GM21723 (cell line): ENCODE results near the gene COL13A1.

ENCODE experiments used
- ATAC-seq: cut with Tn5 transposase; IDR thresholded peaks from one replicate; pipeline ENCODE4 v1.9.1; 2021; ENCODE audit warnings: mild to moderate bottlenecking, moderate library complexity; ENCODE audit not compliant: unreplicated experiment

Gene COL13A1

GRCh38 chr10:69960988-69961880, 159.5 kb downstream of the COL13A1 start:
- no peak for ATAC-seq

- ATAC-seq: no peak
These were observed 160.4 kb downstream of the COL13A1 start for GRCh38 chr10:69961881-69962745.

DNA sequence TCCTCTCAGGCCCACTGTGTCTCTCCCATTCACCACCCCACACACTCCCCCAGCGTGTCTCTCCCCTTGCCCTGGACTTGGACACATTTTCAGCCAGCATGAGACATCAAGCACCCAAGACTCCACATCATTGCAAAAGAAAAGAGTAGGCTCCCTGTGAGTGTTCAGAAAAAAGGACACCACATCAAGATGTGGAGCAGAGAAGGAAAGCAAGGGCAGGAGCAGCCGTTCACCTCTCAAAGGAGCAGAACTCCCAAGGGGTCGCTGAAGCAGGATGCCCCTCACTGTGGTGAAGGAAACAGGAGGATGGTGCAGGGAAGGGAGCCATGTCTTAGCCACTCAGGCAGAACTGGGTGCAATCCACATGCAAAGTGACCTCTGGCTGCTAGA, 161.0 kb downstream of the COL13A1 start:
- ATAC-seq: no peak

DNA sequence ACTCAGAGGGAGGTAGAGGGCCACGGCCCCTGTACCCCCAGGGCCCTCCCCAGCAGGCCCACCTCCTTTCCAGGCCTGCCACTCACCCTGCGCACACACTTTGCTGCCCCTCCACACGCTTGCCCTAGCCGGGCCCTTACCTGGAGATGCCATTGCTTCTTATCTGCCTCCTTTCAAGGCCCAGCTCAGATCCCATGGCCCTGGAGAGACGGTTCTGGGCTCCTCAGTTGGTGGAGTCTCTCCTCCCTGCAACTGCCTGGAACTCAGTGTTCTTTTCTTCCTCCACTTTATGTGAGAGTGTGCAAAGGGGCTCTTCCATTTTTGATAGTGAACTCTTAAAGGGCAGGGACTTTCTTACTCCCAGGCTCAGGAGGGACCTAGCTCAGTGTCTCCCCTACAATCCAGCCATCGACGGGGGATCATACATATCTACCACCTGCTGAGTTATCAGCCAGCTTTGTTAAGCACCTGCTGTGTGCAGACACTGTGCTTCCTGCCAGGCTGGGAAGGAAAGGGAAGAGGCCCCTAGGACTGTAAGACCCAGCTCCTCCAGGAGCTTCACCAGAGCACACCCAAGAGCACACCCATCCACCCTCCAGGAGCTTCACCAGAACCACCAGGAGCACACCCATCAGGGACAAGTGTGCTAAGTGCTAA, 161.6 kb downstream of the COL13A1 start:
- ATAC-seq: no peak

DNA sequence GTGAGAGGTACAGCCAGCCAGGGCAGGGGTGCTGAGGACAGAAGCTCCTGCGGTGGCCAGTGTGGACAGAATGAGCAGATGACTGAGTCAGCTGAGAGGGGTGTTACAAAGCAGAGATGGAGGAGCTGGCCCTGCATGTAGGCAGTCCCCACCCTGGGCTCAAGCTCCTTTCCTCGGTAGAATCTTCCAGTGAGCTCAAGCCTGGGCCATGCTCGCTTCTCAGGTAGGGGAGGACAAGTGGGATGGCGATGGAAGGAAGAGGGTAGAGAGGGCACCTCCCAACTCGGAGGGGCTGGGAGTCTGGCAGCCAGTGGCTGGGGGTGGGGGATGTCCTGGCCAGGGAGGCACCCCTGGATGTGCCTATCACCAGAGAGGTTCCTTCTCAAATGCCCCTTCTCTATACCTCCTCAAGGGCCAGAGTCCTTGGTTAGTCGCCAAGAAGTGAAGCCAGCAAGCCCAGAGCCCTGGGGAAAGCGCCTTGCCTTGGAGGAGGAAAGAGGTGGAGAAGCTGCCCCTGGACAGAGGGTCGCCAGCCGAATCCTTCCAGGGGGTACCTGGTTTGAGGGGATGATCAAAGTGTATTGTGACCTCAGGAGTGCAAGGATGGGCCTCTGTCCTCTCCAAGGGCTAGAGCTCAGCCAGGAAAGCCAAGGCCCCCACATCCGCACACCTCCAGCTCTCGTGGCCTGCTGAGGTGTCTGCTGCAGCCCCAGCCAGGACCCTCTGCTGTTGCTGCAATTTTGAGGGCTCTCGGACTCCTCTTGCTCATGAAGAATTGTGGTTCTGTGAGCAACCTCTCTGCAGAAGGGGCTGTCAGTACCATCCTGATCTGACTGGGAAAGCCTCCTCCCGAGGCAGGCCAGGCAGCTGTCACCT, 162.4 kb downstream of the COL13A1 start:
- no peak for ATAC-seq

DNA sequence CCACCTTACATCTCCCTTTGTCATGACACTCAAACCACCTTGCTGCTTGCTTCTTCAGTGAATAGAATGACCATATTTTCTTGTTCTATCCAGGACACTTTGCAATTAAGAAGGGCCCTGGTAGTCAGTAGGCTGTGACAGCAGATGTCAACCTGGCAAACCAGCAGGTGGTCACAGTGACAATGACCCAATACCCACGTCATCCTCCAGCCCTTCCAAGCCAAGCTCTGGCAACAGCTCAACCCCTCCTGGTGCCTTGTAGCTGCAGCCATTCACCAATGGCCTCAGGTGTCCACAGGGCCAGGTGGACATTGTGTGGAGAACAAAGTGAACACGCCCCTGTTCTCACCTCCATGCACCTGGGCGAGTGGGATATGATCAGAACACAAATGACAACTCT, 163.4 kb downstream of the COL13A1 start:
- no peak for ATAC-seq

DNA sequence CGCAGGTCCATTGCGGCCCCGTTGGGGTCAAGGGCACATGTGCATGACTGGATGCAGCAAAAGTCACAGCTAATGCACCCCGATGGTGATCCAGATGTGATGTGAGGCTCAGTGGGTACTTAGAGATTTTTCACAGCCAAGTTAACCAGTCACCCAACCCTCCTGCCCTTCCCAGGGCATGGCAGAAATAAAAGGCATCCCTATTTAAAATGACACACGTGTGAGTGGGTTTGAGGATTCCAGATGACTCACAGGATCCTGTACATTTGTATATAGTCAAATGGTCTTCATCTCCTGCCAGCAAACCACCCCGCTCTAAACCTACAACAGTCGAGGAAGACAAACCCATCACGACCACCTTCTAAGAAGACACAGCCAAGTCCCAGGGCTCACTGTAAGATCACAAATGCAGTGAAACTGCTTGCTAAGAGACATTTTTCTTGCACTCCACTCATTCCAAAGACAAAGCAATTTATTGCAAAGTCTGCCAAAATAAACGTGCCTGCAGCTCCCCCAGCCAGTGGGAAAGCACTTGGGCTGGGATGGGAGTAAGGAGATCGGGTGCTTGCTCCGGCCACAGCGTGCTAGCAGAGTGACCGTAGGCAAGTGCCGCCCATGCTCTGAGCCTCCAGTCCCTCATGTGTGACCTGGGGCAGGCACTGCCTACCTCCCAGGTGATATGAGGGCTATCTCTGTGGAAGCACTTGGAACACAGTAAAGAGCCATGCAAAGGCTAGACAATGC, 164.4 kb downstream of the COL13A1 start:
- ATAC-seq: no peak

DNA sequence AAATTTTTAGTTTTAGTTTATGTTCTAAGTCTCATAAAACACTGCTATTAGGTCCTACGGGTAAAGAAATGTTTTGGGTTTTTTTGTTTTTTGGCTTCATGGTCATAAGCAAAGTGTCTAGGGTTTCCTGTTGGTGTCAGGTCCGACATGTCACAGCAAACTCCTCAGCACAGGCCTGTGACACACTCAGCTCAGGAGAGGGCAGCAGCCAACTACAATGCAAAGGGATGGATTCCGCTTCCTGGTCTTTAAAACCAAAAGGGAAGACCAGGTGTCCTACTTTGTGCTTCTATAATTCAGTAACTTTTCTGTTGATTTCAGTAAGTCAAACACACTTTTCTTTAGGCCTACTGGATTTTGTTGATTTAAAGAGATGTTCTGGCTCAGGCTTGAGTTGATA, 167.1 kb downstream of the COL13A1 start:
- no peak for ATAC-seq

GRCh38 chr10:69969977-69970376, 168.3 kb downstream of the COL13A1 start:
- no peak for ATAC-seq

GRCh38 chr10:69972981-69973397, 171.3 kb downstream of the COL13A1 start:
- no peak for ATAC-seq

- no peak for ATAC-seq
These were observed 172.0 kb downstream of the COL13A1 start for GRCh38 chr10:69973678-69974077.

GRCh38 chr10:69974551-69975155, 172.9 kb downstream of the COL13A1 start:
- no peak for ATAC-seq

DNA sequence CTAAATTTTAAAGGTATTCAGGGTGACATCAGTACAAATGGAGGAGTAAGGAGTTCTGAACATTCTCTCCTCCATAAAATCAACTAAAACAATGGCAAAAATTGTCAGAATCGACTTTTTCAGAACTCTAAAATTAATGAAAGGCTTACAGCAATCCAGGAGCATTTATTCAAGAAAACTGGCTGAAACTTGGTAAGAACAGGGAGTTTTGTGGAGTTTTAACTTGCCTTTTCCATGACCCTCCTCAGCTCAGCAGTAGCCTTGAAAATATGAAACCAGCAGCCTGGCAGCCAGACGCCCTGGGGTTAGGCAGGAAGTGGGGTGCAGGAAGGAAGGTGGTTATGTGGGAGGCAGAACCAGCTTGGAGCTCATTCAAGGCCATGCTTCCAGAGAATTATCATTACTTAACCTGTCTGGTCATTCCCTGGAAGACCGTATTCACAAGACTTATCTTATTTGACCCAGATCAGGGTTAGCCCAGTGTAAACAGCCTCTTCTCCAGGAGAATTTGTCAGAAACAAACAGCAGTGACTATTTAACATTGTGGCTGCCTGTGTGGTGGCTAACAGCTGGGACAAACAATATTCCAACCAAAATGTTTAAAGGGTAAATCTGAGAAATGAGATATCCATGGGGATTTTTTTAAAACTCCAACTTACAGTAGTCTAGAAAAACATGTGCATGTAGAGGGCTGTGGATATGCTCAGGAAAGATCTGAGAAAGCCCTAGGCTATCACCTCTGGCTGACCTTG, 175.3 kb downstream of the COL13A1 start:
- no peak for ATAC-seq

- no peak for ATAC-seq
These were observed 177.5 kb downstream of the COL13A1 start for GRCh38 chr10:69979174-69979573.

DNA sequence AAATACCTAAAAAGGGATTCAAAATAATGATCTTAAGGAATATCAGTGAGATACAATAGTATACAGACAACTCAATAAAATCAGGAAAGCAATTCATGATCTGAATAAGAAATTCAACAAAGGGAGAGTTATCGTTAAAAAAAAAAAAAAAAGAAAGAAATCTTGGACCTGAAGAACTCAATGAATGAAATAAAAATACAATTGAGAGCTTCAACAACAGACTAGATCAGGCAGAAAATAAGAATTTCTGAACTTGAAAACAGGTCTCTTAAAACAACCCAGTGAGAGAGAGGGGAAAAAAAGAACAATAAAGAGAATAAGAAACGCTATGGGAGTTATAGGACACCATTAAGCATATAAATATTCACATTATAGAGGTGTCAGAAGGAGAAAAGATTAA, 179.0 kb downstream of the COL13A1 start:
- no peak for ATAC-seq

GRCh38 chr10:69988094-69988493, 186.4 kb downstream of the COL13A1 start:
- no peak for ATAC-seq

- no peak for ATAC-seq
These were observed 189.4 kb downstream of the COL13A1 start for GRCh38 chr10:69991151-69991550.

GRCh38 chr10:69994262-69994661, 192.6 kb downstream of the COL13A1 start:
- no peak for ATAC-seq

DNA sequence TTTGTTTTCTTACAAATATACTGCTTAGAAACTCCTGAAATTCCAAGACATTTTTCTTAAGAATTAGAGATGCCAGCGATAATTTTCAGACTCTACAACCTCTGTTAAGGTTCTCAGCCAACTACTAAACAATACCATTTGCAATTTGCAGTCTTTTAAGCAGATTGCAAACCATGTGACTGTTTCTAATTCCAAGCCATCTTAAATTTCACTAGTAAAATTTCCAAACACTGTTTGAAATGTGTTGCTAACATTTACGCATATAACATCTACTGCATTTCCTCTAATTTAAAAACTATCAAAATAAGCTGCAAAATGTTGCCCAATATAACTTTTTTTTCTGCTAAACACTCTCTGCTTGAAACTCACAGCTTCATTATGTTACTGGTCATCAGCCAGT, 194.9 kb downstream of the COL13A1 start:
- no peak for ATAC-seq
